Suppressor macrophage treated with lipopolysaccharide for 1 hour (primary cell): ENCODE data around the gene MLX.

ENCODE experiments used
- DNase-seq, 3 donors: peaks; one replicate each; pipeline ENCODE4 v3.0.0-alpha.2; 2020 to 2022

The MLX gene, protein sequence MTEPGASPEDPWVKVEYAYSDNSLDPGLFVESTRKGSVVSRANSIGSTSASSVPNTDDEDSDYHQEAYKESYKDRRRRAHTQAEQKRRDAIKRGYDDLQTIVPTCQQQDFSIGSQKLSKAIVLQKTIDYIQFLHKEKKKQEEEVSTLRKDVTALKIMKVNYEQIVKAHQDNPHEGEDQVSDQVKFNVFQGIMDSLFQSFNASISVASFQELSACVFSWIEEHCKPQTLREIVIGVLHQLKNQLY

DNA sequence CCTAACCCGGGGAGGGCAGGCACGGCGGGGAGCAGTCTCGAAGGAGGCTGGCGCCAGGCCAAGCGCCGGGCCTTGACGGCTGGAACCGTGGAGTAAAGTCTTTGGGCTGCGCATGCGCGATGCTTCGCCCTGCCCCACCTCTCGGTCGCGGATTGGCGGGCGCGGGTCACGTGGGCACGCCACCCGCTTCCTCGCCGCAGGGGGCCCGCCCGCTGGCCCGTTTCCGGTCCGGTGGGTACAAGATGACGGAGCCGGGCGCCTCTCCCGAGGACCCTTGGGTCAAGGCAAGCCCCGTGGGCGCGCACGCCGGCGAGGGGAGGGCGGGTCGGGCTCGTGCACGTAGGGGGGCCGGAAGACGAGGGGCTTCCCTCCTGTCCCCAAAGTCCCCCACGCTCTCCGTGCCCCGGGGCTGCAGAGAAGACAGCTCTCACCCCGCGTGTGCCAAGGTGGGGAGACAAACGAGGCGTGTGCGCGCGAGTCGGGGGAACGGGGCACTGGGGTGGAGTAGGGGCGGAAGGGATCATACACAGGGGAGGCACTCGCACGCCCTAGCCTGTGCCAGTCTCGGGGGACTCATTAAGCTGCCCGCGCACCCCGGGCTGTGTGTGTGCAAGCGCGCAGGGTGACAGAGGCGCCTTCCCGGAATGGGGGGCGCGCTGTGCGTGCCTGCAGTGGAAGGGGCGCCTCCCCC, at the start of gene MLX:
TSS of gene MLX (plus strand) at position 218 of the 691 bp plus-strand sequence. CDS start at position 243, 25 bp downstream.
- DNase-seq = peak; percentile 96 to 98 (median 97)

DNA sequence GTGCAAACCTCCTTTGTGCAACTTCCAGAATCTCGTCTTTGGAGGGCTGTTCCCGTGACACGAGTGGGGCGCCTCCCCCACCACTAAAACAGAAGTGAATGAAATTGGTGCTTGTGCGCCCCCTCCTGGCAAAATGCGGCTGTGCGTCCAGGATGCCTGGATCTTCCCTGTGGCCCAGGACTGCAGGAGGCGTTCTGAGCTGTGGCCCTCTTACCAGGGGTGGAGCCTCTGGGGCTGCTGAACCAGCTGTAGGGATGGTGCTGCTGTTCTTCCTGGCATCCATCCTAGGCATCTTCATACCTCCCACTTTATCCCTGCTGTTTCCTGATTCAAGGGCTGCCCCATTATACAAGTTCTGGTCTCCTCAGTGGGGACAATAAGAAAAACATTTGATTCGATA, 49.4 kb upstream of the MLX start:
- DNase-seq = peak; percentile 93 to 95 (median 94)

GRCh38 chr17:42518046-42518754, 48.7 kb upstream of the MLX start:
- peak; percentile 94 to 98 (median 96) for DNase-seq

GRCh38 chr17:42518755-42519545, 48.0 kb upstream of the MLX start:
- DNase-seq = no peak

- DNase-seq = peak; percentile 59 to 71 (median 69)
Observed at GRCh38 chr17:42519546-42520491, 47.1 kb upstream of the MLX start.

DNA sequence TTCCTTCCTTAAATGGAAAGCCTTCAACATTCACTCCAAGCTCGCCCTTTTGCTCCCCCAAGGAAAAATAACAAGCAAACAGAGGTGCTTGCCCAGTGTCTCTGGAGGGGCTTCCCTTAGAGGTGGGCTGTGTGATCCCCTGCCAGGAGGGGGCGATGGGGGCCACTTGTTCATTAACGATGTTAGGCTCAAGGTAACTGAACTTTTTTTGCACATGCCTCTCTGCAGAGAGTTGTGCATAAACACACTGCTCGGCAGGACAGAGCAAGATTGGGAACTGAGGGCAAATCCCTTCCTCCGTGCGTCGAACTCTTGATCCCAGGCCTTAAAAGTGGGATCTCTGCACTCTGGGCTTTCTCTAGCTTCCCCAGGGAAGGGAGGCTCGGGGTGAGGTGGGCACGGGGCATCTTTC, 46.4 kb upstream of the MLX start:
- DNase-seq = peak in 2 of 3 donors; percentile 5 to 32

DNA sequence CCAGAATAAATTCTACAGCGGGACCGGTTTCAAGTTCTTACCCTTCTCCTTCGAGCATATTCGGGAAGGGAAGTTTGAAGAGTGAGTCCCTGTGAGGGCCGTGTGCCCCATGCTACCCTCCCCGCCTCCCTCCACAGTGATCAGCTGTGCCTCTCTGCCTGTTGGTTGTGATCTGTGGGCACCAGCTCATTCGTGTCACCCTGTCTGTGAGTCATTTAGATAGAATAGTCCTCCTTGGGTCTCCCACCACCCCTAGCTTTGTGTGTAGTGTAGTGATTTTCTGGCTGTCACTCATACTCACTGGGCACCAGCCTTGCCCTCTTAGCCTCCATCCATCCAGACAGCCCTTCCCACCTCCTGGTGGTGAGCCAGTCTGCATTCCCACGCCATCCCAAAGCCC, 45.9 kb upstream of the MLX start:
- peak in 1 of 3 donors; percentile 13 for DNase-seq

DNA sequence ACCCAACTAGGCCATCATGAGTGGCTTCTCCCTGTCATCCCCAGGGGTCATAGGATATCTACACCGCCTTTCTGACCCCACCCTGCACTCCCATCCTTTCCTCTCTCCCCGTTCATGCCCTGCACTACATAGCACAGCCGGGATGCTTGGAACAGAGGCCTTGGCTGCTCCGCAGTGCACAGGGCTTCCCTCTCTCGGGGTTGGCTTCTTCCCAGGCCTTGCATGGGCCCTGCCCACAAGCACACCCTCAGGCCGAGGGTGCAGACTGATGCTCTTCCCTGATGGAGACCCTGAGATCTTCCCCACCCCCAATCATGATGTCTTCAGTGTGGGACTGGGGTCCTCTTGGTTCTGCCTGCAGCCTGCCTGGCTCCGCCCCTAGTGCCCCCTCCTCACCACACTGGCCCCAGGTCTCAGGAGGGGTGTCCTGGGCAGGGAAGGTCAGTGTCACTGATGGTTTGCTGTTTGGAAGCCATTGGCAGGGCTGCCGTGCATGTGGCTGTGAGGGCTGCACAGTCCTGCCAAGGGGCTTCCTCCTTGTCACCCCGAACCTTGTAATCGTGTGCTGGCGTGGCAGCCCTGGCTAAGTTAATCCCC, 45.1 kb upstream of the MLX start:
- DNase-seq = no peak

DNA sequence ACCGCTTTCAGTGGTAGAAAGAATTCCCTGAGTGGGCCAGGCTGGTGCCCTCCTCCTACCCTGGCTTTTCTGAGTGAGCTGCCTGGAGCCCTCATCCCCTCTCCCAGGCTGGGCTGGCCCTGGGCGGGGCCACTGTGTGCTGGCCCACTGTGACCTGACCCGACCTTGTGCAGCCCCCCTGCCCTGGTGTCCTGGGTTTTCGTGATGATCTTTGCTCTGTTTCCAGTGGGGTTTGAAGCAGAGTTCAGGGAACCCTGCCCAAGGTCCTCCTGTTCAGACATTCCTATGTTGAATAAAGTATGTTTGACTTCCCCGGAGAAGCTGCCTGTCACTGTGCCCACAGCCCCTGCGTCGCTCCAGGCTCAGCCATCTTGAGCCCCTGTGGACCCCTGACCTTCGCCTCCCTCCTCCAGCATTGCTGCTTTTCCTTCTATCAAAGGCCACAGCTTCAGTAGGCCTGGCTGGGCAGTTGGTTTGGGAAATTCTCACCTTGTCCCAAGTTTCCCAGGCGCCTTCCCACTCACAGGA, 44.6 kb upstream of the MLX start:
- no peak for DNase-seq

- no peak for DNase-seq
Observed at GRCh38 chr17:42522798-42523278, 44.1 kb upstream of the MLX start.

DNA sequence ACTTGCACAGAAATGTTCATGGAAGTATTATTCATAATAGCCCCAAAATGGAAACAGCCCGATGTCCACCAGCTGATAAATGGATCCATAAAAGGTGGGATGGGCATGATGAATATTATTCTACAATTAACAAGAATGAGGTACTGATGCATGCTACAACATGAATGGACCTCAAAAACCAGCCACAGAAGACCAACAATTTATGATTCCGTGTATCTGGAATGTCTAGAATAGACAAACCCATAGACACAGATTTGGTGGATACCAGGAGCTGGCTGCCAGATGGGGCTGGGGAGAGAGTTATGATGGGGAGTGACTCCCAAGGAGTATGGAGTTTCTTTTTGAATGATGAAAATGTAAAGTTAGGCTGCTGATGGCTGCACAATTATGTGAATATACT, 41.7 kb upstream of the MLX start:
- DNase-seq = no peak

GRCh38 chr17:42526031-42526444, 40.9 kb upstream of the MLX start:
- DNase-seq = no peak

GRCh38 chr17:42527932-42528331, 39.0 kb upstream of the MLX start:
- no peak for DNase-seq

- DNase-seq = peak in 1 of 3 donors; percentile 22
Observed at GRCh38 chr17:42529061-42529460, 37.8 kb upstream of the MLX start.

- no peak for DNase-seq
Observed at GRCh38 chr17:42530952-42531454, 35.9 kb upstream of the MLX start.

GRCh38 chr17:42531455-42532354, 35.2 kb upstream of the MLX start:
- DNase-seq = peak; percentile 76 to 89 (median 82)

DNA sequence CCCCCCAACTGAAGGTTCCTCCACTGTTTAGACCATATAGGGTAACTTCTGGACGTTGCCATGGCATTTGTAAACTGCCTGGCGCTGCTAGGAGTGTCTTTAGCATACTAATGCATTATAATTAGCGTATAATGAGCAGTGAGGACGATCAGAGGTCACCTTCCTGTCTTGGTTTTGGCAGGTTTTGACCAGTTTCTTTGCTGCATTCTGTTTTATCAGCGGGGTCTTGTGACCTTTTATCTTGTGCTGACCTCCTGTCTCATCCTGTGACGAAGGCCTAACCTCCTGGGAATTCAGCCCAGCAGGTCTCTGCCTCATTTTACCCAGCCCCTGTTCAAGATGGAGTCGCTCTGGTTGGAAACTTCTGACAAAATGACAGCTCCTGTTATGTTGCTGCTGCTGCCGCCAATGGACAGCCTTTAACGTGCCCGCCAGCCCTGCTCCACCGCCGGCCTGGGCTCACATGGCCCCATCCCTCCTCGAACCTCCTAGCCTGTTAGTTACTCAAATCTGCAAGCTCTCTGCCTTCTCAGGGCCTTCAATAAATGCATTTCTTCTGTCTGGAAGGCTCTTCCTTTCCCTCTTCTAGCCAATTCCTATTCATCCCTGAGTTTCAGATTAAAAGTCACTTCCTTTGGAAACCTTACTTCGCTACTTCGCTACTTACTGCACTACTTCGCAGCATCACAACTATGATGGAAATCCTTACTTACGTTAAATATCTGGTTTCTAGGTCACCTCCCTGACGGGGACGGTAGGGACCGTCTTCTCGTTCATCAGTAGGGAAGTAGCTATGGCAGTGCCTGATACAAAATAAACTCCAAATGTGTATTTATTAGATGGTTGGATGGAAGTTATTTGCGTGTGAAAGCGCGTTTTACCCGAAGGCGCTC, 31.5 kb upstream of the MLX start:
- no peak for DNase-seq

DNA sequence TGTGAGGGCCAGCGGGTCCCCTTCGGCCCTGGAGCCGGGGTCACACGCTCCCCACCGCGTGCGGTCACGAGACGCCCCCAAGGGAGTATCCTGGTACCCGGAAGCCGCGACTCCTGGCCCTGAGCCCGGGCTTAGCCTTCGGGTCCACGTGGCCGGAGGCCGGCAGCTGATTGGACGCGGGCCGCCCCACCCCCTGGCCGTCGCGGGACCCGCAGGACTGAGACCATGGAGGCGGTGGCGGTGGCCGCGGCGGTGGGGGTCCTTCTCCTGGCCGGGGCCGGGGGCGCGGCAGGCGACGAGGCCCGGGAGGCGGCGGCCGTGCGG, 30.9 kb upstream of the MLX start, which contains the start of gene NAGLU:
TSS of gene NAGLU (plus strand) at position 194 of the 324 bp plus-strand sequence. CDS start at position 226, 32 bp downstream.
- DNase-seq = peak; percentile 91 to 97 (median 95)
